NK-92 treated with Interleukin-12 subunit alpha and Interleukin-12 subunit beta, amount 100 ng/mL, for 24 hours (cell line): ENCODE results near the gene SLC39A6.
"Not testable (repeated sequence)": the region's sequence is repeated elsewhere in the genome, so short reads cannot be mapped to it uniquely, and the experiment has no call there.

Experiments
- DNase-seq: peaks from one replicate; lab custom pipeline; 2025; lab: John Stamatoyannopoulos, UW

Gene SLC39A6

GRCh38 chr18:36139245-36139644, 10.1 kb upstream of the SLC39A6 start:
- no peak for DNase-seq

DNA sequence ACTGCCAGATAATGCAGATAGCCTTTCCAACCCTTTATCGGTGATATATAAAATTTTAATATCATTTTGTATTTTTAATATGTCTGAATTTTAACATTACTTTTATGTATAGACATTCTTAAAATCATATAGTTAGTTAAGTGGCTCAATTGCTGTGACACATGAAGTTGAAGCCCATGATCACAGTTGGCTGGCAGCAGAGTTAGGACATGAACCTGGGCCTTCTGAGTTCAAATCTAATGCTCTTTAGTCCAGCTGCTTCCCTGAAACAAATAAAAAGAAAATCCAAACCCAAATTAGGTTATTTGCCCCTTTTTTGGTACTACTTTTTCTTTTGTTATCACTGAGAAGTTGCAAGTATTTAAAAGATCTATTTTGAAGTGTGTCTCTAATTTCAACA, 6.1 kb upstream of the SLC39A6 start:
- no peak for DNase-seq

DNA sequence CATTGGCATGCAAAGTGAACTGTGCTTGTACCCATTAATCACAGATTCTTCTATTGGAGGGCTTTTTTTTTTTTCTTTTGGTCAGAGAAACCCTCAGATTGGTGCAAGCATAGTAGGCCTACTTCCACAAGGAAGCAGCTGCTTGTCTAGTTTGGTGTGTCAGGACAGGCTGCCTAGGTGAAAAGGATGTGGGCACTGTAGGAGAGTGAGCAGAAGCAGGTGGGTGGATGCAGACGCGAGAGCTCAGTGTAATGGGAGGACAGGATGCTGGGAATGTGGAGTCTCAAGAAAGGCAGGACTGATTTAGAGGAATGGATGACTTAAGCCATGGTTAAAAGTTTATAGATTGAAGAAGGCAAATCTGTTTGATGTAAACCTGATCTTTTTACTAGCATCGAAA, 3.6 kb upstream of the SLC39A6 start:
- DNase-seq, result no peak

- DNase-seq, result no peak
Observed at GRCh38 chr18:36131692-36132483, 2.7 kb upstream of the SLC39A6 start.

- DNase-seq, result no peak
Observed at GRCh38 chr18:36130883-36131653, 1.9 kb upstream of the SLC39A6 start.

- no peak for DNase-seq
Observed at GRCh38 chr18:36130039-36130831, 1.1 kb upstream of the SLC39A6 start.

GRCh38 chr18:36128907-36129299, 237 bp downstream of the SLC39A6 start:
- no peak for DNase-seq

- no peak for DNase-seq
Observed at GRCh38 chr18:36128530-36128870, 640 bp downstream of the SLC39A6 start.

GRCh38 chr18:36127836-36128529, 1.2 kb downstream of the SLC39A6 start:
- no peak for DNase-seq

DNA sequence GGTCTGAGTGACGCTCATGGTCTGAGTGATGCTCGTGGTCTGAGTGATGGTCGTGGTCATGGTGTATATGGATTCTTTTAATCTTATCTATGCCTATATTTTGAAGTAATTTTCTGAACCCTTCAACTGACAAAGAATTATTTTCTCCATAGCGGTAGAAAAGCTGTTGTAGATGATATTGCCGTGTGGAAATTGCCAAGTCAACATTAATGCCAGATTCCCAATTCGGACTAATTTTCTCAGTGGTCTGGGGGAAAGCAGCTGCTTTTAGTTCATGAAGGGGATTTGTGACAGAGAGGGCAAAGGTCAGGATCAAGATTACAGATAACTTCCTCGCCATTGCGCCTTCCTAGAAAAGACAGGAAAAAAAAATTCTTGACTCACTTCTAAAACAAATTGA, 2.5 kb downstream of the SLC39A6 start:
- no peak for DNase-seq

DNA sequence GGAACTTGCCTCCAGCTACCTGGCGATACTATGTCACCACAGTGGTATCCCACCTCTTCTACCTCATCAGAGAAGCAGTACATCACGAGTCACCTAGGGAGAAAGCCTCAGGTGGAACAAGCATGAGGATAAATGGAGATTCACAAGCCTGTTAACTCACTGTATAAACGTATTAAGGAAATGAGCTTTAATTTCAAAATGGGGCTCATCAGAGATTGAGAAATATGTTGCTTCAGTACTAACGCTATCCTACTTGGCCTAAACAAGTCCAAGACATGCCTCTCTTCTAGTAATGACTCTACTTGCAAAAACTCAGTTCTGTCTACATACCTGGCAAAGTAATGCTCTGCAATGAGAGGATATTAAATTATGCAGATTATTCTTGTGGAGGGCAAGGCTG, 4.3 kb downstream of the SLC39A6 start:
- DNase-seq, result no peak

DNA sequence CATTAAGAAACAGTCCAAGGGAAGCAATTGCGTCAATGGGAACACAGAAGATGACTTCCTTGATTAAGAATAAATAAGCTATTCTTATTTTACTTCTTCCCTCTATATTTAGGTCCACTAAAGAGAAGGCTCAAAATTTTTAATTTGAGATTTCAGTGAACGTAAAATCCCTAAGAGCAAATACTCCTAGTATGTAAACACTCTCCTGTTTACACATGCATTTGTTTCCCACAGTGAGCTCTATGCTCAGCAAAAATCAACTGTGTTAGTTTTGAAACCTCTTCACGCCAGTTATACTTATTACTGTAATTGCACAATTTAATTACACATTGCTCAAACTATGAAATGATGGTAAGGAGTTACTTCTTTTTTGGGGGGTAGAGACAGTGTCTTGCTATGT, 8.8 kb downstream of the SLC39A6 start:
- no peak for DNase-seq

DNA sequence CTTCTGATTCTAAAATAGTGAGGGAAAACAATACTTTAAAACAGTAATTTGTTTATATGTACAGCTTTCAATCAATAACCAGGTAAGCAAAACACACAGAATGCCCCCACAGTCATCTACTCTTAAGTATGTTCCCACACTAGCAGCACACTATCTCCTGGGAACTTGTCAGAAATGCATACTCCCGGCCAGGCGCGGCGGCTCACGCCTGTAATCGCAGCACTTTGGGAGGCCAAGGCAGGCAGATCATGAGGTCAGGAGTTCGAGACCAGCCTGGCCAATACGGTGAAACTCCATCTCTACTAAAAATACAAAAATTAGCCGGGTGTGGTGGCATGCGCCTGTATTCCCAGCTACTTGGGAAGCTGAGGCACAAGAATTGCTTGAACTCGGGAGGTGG, 12.4 kb downstream of the SLC39A6 start:
- DNase-seq, result not testable (repeated sequence)

- no peak for DNase-seq
Observed at GRCh38 chr18:36114738-36115137, 14.4 kb downstream of the SLC39A6 start.

DNA sequence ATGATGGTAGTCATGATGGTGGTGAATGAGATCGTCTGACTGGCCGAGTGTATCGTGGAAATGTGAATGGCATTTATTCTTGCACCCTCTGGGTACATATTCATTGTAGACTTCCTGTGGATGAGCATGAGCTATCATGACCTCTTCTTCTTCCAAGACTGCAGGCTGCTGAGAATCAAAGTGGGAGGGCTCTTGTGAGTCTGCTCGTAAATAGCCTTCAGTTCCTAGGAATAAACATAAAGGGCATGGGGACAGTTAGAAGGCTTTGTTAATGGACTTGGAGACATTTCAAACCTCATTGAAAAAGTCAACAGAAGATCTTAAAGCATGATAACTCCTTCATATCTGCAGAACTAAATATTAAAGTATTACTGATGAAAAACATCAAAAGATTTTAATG, 14.9 kb downstream of the SLC39A6 start:
- DNase-seq, result no peak

DNA sequence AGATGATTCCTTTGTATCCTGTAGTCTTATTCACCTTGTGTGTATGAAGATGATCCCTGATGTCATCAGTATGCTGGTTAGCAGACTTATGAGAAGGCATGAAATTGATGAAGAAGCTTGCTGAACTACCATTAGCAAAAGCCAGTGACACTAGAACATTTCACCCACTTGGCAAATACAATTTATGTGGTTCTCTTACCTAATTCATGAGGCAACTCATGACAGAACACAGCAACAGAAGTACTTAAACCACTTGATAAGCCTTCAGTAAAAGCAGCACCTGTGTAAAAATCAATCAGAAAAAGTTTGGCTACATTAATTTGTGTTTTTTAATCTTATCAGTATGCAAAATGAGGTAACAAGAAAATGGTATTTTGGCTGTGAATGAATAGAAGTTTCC, 16.8 kb downstream of the SLC39A6 start:
- DNase-seq, result no peak

DNA sequence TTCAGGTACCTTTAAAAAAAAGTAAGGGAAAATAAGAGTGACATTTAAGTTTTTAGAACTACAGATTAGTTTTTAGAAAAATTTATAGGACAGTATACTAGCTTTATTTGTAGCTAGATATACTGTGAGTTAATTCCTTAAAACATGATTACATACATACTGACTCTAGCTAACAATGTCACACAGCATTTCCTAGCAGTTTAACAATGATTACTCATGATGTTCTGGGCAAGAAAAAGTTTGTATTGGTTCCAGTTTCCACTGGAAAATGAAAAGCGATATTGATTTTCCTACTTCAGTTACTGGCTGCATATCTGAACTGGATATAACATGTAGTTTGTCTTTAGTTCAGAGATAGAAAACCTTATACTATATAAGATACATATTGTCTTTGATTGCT, 19.4 kb downstream of the SLC39A6 start:
- DNase-seq, result no peak

- DNase-seq, result no peak
Observed at GRCh38 chr18:36108601-36109000, 20.5 kb downstream of the SLC39A6 start.

DNA sequence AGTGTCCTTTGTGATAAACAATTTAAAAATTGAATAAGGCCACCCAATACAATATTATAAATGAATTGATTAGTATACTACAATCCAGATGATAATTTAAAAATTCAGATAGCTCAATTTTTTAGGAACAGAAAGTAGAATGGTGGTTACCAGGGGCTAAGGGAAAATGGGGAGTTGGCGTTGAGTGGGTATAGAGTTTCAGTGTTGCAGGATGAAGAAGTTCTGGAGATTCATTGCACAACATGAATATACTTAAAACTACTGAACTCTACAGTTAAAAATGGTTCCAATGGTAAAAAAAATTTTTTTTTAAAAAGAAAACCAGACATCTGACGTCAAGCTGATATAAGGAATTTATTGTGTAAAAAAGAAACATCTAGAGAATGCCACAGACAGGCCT, 20.9 kb downstream of the SLC39A6 start:
- no peak for DNase-seq

DNA sequence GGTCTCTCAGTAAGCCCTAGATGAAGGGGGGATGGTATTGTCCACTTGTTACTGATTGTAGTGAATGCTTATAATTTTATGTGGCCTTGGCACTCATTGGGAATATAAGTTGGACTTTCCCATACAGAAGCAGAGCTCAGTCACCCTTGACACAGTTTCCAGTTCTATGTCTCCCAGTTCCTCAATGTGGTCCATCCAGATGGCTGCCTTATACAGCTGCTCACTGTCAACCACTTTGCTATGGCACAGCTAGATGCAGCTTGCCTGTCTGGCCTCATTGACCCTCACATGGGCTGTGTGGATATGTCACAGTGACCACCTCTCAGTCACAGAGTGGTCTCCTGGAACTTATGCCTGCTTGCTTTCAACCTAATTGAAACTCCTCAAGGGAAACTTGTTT, 21.7 kb downstream of the SLC39A6 start:
- no peak for DNase-seq

DNA sequence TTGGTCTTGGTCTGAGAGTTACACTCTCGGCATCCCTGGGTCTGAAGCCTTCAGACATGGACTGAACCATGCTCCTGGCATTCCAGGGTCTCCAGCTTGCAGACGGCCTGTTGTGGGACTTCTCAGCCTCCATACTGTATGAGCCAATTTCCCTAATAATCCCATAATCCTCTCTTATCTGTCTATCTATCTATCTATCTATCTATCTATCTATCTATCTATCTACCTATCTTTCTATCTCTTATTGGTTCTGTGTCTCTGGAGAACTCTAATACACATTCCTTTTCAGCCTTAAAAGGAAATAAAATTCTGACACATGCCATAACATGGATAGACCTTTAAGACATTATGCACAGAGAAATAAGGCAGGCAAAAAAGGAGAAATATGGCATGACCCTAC, 24.4 kb downstream of the SLC39A6 start:
- no peak for DNase-seq

DNA sequence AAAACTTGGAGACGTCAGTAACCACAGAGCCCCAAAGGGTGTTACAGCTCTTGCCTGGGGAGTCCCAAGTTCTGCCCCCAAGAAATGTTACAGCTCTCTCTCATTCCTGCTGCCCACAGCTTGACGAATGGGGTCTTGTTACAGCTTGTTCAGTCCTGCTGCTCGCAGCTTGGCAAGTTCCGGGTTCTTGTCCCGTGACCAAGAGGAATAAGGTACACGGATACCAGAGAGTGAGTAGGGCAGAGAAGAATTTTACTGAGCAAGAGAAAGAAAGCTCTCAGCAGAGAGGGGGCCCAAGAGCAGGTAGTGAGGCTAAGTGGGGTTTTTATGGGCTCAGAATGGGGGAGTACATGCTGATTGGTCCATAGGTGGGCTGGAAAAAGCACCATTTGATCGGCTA, 27.2 kb downstream of the SLC39A6 start:
- DNase-seq, result no peak
